Hepatocyte (in vitro differentiated cells): ENCODE measurements around the gene ZNF521. TPM values are rescaled to one million over a fixed set of nuclear protein-coding genes. Genes with fewer than 3 reads are reported as not detected.

Source experiments
- DNase-seq: peaks from one replicate; pipeline ENCODE4 v3.0.0-alpha.2; 2016; ENCODE audit warnings: low spot score
- H2AFZ ChIP-seq: fragments of 200-600 bp; sonication (generic); 2 replicates; pipeline ENCODE4 v1.6.0; 2016; ENCODE audit warnings: antibody characterized with exemption, mild to moderate bottlenecking
- H3K27ac ChIP-seq: fragments of 200-600 bp; sonication (generic); 2 replicates; pipeline ENCODE4 v1.5.1; 2016; ENCODE audit warnings: mild to moderate bottlenecking
- H3K27me3 ChIP-seq: fragments of 200-600 bp; sonication (generic); 2 replicates; pipeline ENCODE4 v1.6.1; 2016
- H3K36me3 ChIP-seq: fragments of 200-600 bp; sonication (generic); replicated peaks from 2 replicates; pipeline ENCODE4 v1.5.1; 2016; ENCODE audit warnings: low read depth; ENCODE audit not compliant: insufficient read depth
- H3K4me1 ChIP-seq: fragments of 200-600 bp; sonication (generic); 2 replicates; pipeline ENCODE4 v1.5.1; 2016; ENCODE audit warnings: mild to moderate bottlenecking, moderate library complexity; ENCODE audit not compliant: insufficient read depth
- H3K4me2 ChIP-seq: fragments of 200-600 bp; sonication (generic); 2 replicates; pipeline ENCODE4 v1.6.0; 2016
- H3K4me3 ChIP-seq: fragments of 200-600 bp; sonication (generic); 2 replicates; pipeline ENCODE4 v1.5.1; 2016; ENCODE audit warnings: mild to moderate bottlenecking
- H3K79me2 ChIP-seq: fragments of 200-600 bp; sonication (generic); 2 replicates; pipeline ENCODE4 v1.6.0; 2017; ENCODE audit warnings: mild to moderate bottlenecking
- H3K9me2 ChIP-seq: fragments of 200-600 bp; sonication (generic); replicated peaks from 2 replicates; pipeline ENCODE4 v1.6.0; 2017; ENCODE audit warnings: mild to moderate bottlenecking; ENCODE audit not compliant: insufficient read depth
- H3K9me3 ChIP-seq: fragments of 200-600 bp; sonication (generic); 2 replicates; pipeline ENCODE4 v1.5.1; 2016; ENCODE audit warnings: low read depth, mild to moderate bottlenecking
- H4K20me1 ChIP-seq: fragments of 200-600 bp; sonication (generic); 2 replicates; pipeline ENCODE4 v1.6.0; 2016; ENCODE audit warnings: mild to moderate bottlenecking; ENCODE audit not compliant: insufficient read depth, poor library complexity, severe bottlenecking
- EZH2 ChIP-seq: fragments of 200-600 bp; sonication (generic); IDR thresholded peaks from 2 replicates; pipeline ENCODE4 v1.6.1; 2016; ENCODE audit warnings: antibody characterized with exemption, mild to moderate bottlenecking, borderline replicate concordance
- EZH2phosphoT487 ChIP-seq: fragments of 200-600 bp; sonication (generic); IDR thresholded peaks from one replicate; pipeline ENCODE4 v1.6.1; 2018; ENCODE audit warnings: antibody characterized with exemption, mild to moderate bottlenecking, low read depth, moderate library complexity; ENCODE audit not compliant: unreplicated experiment, severe bottlenecking
- WGBS: methylation state at CpG from one replicate; pipeline ENCODE4 v1.1.6; 2016; ENCODE audit warnings: low lambda C conversion rate; ENCODE audit errors: missing lambda C conversion rate; 5-methylcytosine and 5-hydroxymethylcytosine counted together
- polyA plus RNA-seq: library from polyadenylated mRNA; unstranded; fragments of >200 nt; fragmentation: Nextera tagmentation; extraction: Ambion mirVana; gene quantifications from 2 replicates; pipeline ENCODE4 v1.2.1, GENCODE V29; 2016
- total RNA-seq: library from RNA; depleted of rRNA; stranded (reverse); fragments of >200 nt; gene quantifications from 2 replicates; pipeline ENCODE4 v1.2.3, GENCODE V29; 2014
- TF ChIP-seq, protein P1 (sequence below): fragments of 200-600 bp; sonication (generic); IDR thresholded peaks from 2 replicates; pipeline ENCODE4 v1.5.1; 2016; ENCODE audit warnings: antibody characterized with exemption, mild to moderate bottlenecking; ENCODE audit not compliant: poor library complexity

The ZNF521 gene
- total and polyA plus RNA-seq, 2 experiments from 2014 or later = 9.0 to 16.3 TPM

GRCh38 chr18:25042641-25043051 is 309.3 kb downstream of the ZNF521 start:
- Histone ChIP-seq H3K27ac (peak overlapping the region; percentile 28), H3K4me2 (peak overlapping the region; percentile 51), H3K36me3 (no peaks in the 10 kb centered on the region), H2AFZ (no peak overlapping the region), H3K9me3 (no peaks in the 10 kb centered on the region), H3K9me2 (no peaks in the 10 kb centered on the region), H3K27me3 (peaks cover 4% of the 10 kb centered on the region), H3K79me2 (no peaks in the 10 kb centered on the region), H3K4me1 (no peaks in the 10 kb centered on the region), H4K20me1 (no peaks in the 10 kb centered on the region), H3K4me3 (no peak overlapping the region)
- WGBS = 38% methylated on average over 4 of the region's 4 CpGs
- DNase-seq = peak; percentile 15
- TF ChIP-seq EZH2phosphoT487 = no peak
- TF ChIP-seq, protein P1, sequence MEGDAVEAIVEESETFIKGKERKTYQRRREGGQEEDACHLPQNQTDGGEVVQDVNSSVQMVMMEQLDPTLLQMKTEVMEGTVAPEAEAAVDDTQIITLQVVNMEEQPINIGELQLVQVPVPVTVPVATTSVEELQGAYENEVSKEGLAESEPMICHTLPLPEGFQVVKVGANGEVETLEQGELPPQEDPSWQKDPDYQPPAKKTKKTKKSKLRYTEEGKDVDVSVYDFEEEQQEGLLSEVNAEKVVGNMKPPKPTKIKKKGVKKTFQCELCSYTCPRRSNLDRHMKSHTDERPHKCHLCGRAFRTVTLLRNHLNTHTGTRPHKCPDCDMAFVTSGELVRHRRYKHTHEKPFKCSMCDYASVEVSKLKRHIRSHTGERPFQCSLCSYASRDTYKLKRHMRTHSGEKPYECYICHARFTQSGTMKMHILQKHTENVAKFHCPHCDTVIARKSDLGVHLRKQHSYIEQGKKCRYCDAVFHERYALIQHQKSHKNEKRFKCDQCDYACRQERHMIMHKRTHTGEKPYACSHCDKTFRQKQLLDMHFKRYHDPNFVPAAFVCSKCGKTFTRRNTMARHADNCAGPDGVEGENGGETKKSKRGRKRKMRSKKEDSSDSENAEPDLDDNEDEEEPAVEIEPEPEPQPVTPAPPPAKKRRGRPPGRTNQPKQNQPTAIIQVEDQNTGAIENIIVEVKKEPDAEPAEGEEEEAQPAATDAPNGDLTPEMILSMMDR = no peak
- no peak for TF ChIP-seq EZH2

- Histone ChIP-seq H3K4me3 (no peak overlapping the region), H3K9me2 (no peaks in the 10 kb centered on the region), H3K27me3 (peaks cover 7% of the 10 kb centered on the region), H3K4me2 (no peak overlapping the region), H3K27ac (no peak overlapping the region), H3K4me1 (no peaks in the 10 kb centered on the region), H4K20me1 (no peaks in the 10 kb centered on the region), H3K9me3 (no peaks in the 10 kb centered on the region), H3K36me3 (no peaks in the 10 kb centered on the region), H3K79me2 (no peaks in the 10 kb centered on the region), H2AFZ (no peak overlapping the region)
- TF ChIP-seq, protein P1 = no peak
- TF ChIP-seq EZH2 (no peak), EZH2phosphoT487 (no peak)
- DNase-seq = no peak
- 56% methylated on average over 3 of the region's 3 CpGs for WGBS
Measured at GRCh38 chr18:25039781-25040180, 312.2 kb downstream of the ZNF521 start.

DNA sequence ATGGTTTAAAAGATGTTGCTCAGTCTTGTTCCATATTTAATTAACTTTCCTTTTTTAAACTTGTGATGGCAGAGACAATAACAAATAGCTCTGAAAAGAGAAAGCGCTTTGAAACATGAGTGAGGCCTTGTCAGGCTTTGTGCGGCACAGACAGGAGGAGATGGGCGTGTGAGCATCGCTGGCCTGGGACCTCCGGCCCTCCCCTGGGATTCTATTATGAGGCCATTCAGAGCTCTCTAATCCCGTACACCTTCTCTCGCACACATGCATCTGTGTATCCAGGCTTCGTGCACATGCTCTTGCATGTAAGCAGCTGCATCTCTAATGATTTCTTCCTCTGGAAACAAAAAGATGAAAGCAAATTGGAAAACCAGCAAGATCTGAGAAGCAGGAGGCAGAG is 313.7 kb downstream of the ZNF521 start:
- no peak for DNase-seq
- TF ChIP-seq EZH2 = no peak
- TF ChIP-seq, protein P1 = no peak
- no peak for TF ChIP-seq EZH2phosphoT487
- H3K79me2 ChIP-seq = no peaks in the 10 kb centered on the region
- no peaks in the 10 kb centered on the region for H3K9me3 ChIP-seq
- no peak overlapping the region for H2AFZ ChIP-seq
- H3K9me2 ChIP-seq = no peaks in the 10 kb centered on the region
- H3K4me1 ChIP-seq = no peaks in the 10 kb centered on the region
- peaks cover 7% of the 10 kb centered on the region for H3K27me3 ChIP-seq
- no peak overlapping the region for H3K4me3 ChIP-seq
- WGBS = 83% methylated on average over 8 of the region's 8 CpGs
- H3K27ac ChIP-seq = no peak overlapping the region
- no peaks in the 10 kb centered on the region for H4K20me1 ChIP-seq
- H3K36me3 ChIP-seq = no peaks in the 10 kb centered on the region
- H3K4me2 ChIP-seq = no peak overlapping the region
